SK-N-SH (cell line): ENCODE results near the gene SURF4. TPM values are rescaled to one million over a fixed set of nuclear protein-coding genes. Genes with fewer than 3 reads are reported as not detected.

Experiments used
- CTCF ChIA-PET: fragments of 300-600, 350-600 bp; formaldehyde crosslinking; extraction: SDS; loops from one replicate; lab custom pipeline; 2021; lab: Yijun Ruan, JAX
- POLR2A ChIA-PET: fragments of 350-600 bp; sonication (Branson Sonifier 250); formaldehyde crosslinking; extraction: SDS; loops from one replicate; lab custom pipeline; 2020; ENCODE audit warnings: antibody characterized with exemption, inconsistent platforms; lab: Yijun Ruan, JAX
- DNase-seq: peaks from one replicate; pipeline ENCODE4 v3.0.0; 2012
- H2AFZ ChIP-seq: fragments of 200-600 bp; sonication (generic); 2 replicates; pipeline ENCODE4 v1.8.1; 2016; ENCODE audit warnings: antibody characterized with exemption, mild to moderate bottlenecking, low read depth
- H3F3A ChIP-seq: fragments of 200-600 bp; sonication (generic); replicated peaks from 2 replicates; pipeline ENCODE3; 2016; ENCODE audit warnings: antibody characterized with exemption, mild to moderate bottlenecking; ENCODE audit not compliant: insufficient read depth
- H3K27ac ChIP-seq, 2 experiments: fragments of 200-500 bp in 1 of 2; fragments of 200-600 bp in 1 of 2; sonication (Bioruptor generic) in 1 of 2; sonication (generic), shearing (Covaris generic) in 1 of 2; 2 replicates each; pipeline versions ENCODE4 v1.5.1 to v1.6.1; 2014 to 2016; ENCODE audit warnings: low read depth in 2 of 2, inconsistent platforms in 1 of 2, low read length in 1 of 2, mild to moderate bottlenecking in 1 of 2, mixed read lengths in 1 of 2
- H3K27me3 ChIP-seq: fragments of 200-600 bp; sonication (generic), shearing (Covaris generic); 2 replicates; pipeline ENCODE4 v1.6.1; 2016; ENCODE audit warnings: mixed run types; ENCODE audit not compliant: insufficient read depth
- H3K36me3 ChIP-seq, 2 experiments: fragments of 200-500 bp in 1 of 2; fragments of 200-600 bp in 1 of 2; sonication (Bioruptor generic) in 1 of 2; sonication (generic) in 1 of 2; replicated peaks in 1 of 2; 2 replicates each; pipeline versions ENCODE3 to v1.5.1; 2014 to 2016; ENCODE audit warnings: low read length in 1 of 2, mild to moderate bottlenecking in 1 of 2; ENCODE audit not compliant: insufficient read depth in 2 of 2, control insufficient read depth in 1 of 2
- H3K4me1 ChIP-seq, 2 experiments: fragments of 200-500 bp in 1 of 2; fragments of 200-600 bp in 1 of 2; sonication (Bioruptor generic) in 1 of 2; sonication (generic), shearing (Covaris generic) in 1 of 2; 2 replicates each; pipeline versions ENCODE4 v1.5.1 to v1.6.1; 2014 to 2016; ENCODE audit warnings: low read depth in 1 of 2, low read length in 1 of 2, mixed run types in 1 of 2; ENCODE audit not compliant: insufficient read depth in 2 of 2, control insufficient read depth in 1 of 2
- H3K4me2 ChIP-seq: fragments of 200-600 bp; sonication (generic), shearing (Covaris generic); 2 replicates; pipeline ENCODE4 v1.6.1; 2017; ENCODE audit warnings: mixed run types
- H3K4me3 ChIP-seq, 2 experiments: fragments of 200-500 bp in 1 of 2; fragments of 200-600 bp in 1 of 2; sonication (Bioruptor generic) in 1 of 2; sonication (generic), shearing (Covaris generic) in 1 of 2; 2 replicates each; pipeline versions ENCODE4 v1.5.1 to v1.8.1; 2014 to 2016; ENCODE audit warnings: low read depth in 2 of 2, inconsistent platforms in 1 of 2, low read length in 1 of 2, mild to moderate bottlenecking in 1 of 2, mixed read lengths in 1 of 2, moderate library complexity in 1 of 2
- H3K79me2 ChIP-seq: fragments of 200-600 bp; sonication (generic); 2 replicates; pipeline ENCODE4 v1.8.1; 2017; ENCODE audit warnings: mild to moderate bottlenecking; ENCODE audit not compliant: insufficient read depth
- H3K9ac ChIP-seq: fragments of 200-600 bp; sonication (generic); 2 replicates; pipeline ENCODE4 v1.6.1; 2017; ENCODE audit warnings: mixed run types
- H3K9me2 ChIP-seq: fragments of 200-600 bp; sonication (generic); 2 replicates; pipeline ENCODE4 v1.6.1; 2017; ENCODE audit warnings: mixed run types
- H3K9me3 ChIP-seq: fragments of 200-600 bp; sonication (generic); 2 replicates; pipeline ENCODE4 v1.6.1; 2017; ENCODE audit warnings: mixed run types, mild to moderate bottlenecking, moderate library complexity
- H4K20me1 ChIP-seq: fragments of 200-600 bp; sonication (generic); 2 replicates; pipeline ENCODE4 v1.6.1; 2017; ENCODE audit warnings: mild to moderate bottlenecking, mixed run types; ENCODE audit not compliant: insufficient read depth
- CHD2 ChIP-seq: fragments of 150-350 bp; IDR thresholded peaks from 2 replicates; pipeline ENCODE4 v1.6.1; 2018; ENCODE audit warnings: low read length; ENCODE audit not compliant: partially characterized antibody
- EP300 ChIP-seq, 2 experiments: IDR thresholded peaks; 2 replicates each; pipeline versions ENCODE4 v1.4.0 to v1.6.1; 2012; ENCODE audit warnings: borderline replicate concordance in 1 of 2, low read depth in 1 of 2, low read length in 1 of 2
- FOXM1 ChIP-seq: IDR thresholded peaks from 2 replicates; pipeline ENCODE4 v1.4.0; 2012; ENCODE audit warnings: low read depth, mild to moderate bottlenecking
- MAX ChIP-seq: IDR thresholded peaks from 2 replicates; pipeline ENCODE4 v1.4.0; 2012; ENCODE audit warnings: low read depth
- NFIC ChIP-seq: IDR thresholded peaks from 2 replicates; pipeline ENCODE4 v1.4.0; 2012; ENCODE audit warnings: borderline replicate concordance
- NRF1 ChIP-seq: IDR thresholded peaks from 2 replicates; pipeline ENCODE4 v1.6.1; 2012; ENCODE audit warnings: low read depth, mild to moderate bottlenecking, low read length
- POLR2AphosphoS5 ChIP-seq: IDR thresholded peaks from 2 replicates; pipeline ENCODE4 v1.6.1; 2012; ENCODE audit warnings: low read depth, low read length
- RCOR1 ChIP-seq: fragments of 150-350 bp; IDR thresholded peaks from 2 replicates; pipeline ENCODE4 v1.6.1; 2017; ENCODE audit warnings: antibody characterized with exemption, low read length
- RFX5 ChIP-seq: IDR thresholded peaks from 2 replicates; pipeline ENCODE4 v1.6.1; 2012; ENCODE audit warnings: mild to moderate bottlenecking, improper control_type of control experiment, low read length
- RXRA ChIP-seq: IDR thresholded peaks from 2 replicates; pipeline ENCODE4 v1.4.0; 2012; ENCODE audit warnings: low read depth, mild to moderate bottlenecking, borderline replicate concordance
- USF1 ChIP-seq: IDR thresholded peaks from 2 replicates; pipeline ENCODE4 v1.4.0; 2012; ENCODE audit warnings: low read depth, borderline replicate concordance
- ZBTB33 ChIP-seq: IDR thresholded peaks from 2 replicates; pipeline ENCODE4 v1.4.0; 2012; ENCODE audit warnings: low read depth, borderline replicate concordance
- WGBS: methylation state at CpG from one replicate; pipeline ENCODE4 v1.1.6; 2017; ENCODE audit warnings: low lambda C conversion rate; 5-methylcytosine and 5-hydroxymethylcytosine counted together
- polyA plus RNA-seq, 3 experiments: library from polyadenylated mRNA; depleted of rRNA; stranded (reverse); fragments of >200 nt; gene quantifications; 2 replicates each; pipeline ENCODE4 v1.2.3, GENCODE V29; 2012

SURF4 gene
- polyA plus RNA-seq, 1 of the 3 experiments (the other 2 are of a cell fraction), result 165 TPM

GRCh38 chr9:133375724-133376654, at the start of gene SURF4, which contains the start of gene STKLD1 (continued):
- TF ChIP-seq EP300 (IDR thresholded peaks at IDR 0.05; ENCODE audit: borderline replicate concordance in 1 of 2, low read depth in 1 of 2, low read length in 1 of 2) (peak in 1 of 2 experiments; percentile 27; a peak in 1 of 4 replicates), POLR2AphosphoS5 (peak; percentile 67), NFIC (no peak), USF1 (no peak; the same call in 1 of the 2 replicates), MAX (peak; percentile 87), FOXM1 (no peak), NRF1 (peak; percentile 54), RFX5 (no peak)
- TF ChIP-seq, all 33 proteins: peak for 8

GRCh38 chr9:133425049-133425632, 49.3 kb upstream of the SURF4 start:
- DNase-seq, result no peak
- POLR2A ChIA-PET, result no interaction called here
- Histone ChIP-seq H4K20me1 (no peaks in the 10 kb centered on the region), H3K4me2 (no peak overlapping the region), H3K4me1 (no peaks in the 10 kb centered on the region; a peak in 1 of 4 replicates), H2AFZ (no peak overlapping the region), H3K27me3 (no peaks in the 10 kb centered on the region), H3K36me3 (no peaks in the 10 kb centered on the region), H3F3A (no peaks in the 10 kb centered on the region), H3K9me3 (no peaks in the 10 kb centered on the region), H3K4me3 (no peak overlapping the region), H3K27ac (no peak overlapping the region), H3K79me2 (no peaks in the 10 kb centered on the region), H3K9me2 (no peaks in the 10 kb centered on the region), H3K9ac (no peak overlapping the region)
- TF ChIP-seq RXRA (no peak), RCOR1 (no peak), CHD2 (no peak), NRF1 (no peak), ZBTB33 (no peak), USF1 (no peak), NFIC (no peak), EP300 (IDR thresholded peaks at IDR 0.05; ENCODE audit: borderline replicate concordance in 1 of 2, low read depth in 1 of 2, low read length in 1 of 2) (no peak)
- WGBS, result 92% methylated on average over 12 of the region's 22 CpGs
- CTCF ChIA-PET, result interaction anchor here (1.6 kb wide), 1 partner anchor 28 kb away, joined by 4 read pairs; no protein-coding TSS in a partner anchor
